NCI-H1417 (cell line): ENCODE measurements around the gene SYS1.

Experiments
- DNase-seq, 3 experiments: peaks; one replicate each; lab custom pipeline; 2025; lab: John Stamatoyannopoulos, UW

The SYS1 gene

GRCh38 chr20:45355209-45356084, 7.5 kb upstream of the SYS1 start:
- DNase-seq: no peak

- DNase-seq: no peak
Observed at GRCh38 chr20:45358282-45359068, 4.5 kb upstream of the SYS1 start.

- DNase-seq: no peak
Observed at GRCh38 chr20:45359069-45359405, 3.9 kb upstream of the SYS1 start.

- no peak for DNase-seq
Observed at GRCh38 chr20:45359406-45360148, 3.4 kb upstream of the SYS1 start.

GRCh38 chr20:45361793-45362192, 1.2 kb upstream of the SYS1 start:
- no peak for DNase-seq

- no peak for DNase-seq
Observed at GRCh38 chr20:45363611-45364492, 896 bp downstream of the SYS1 start.

- DNase-seq: no peak
Observed at GRCh38 chr20:45365444-45365970, 2.6 kb downstream of the SYS1 start.

GRCh38 chr20:45366192-45366591, 3.2 kb downstream of the SYS1 start:
- no peak for DNase-seq

- no peak for DNase-seq
Observed at GRCh38 chr20:45366631-45367030, 3.7 kb downstream of the SYS1 start.

- DNase-seq: no peak
Observed at GRCh38 chr20:45367126-45367525, 4.2 kb downstream of the SYS1 start.

GRCh38 chr20:45368221-45368980, 5.4 kb downstream of the SYS1 start:
- no peak for DNase-seq

GRCh38 chr20:45370571-45371160, 7.7 kb downstream of the SYS1 start:
- DNase-seq: no peak

- no peak for DNase-seq
Observed at GRCh38 chr20:45372241-45372640, 9.3 kb downstream of the SYS1 start.

- DNase-seq: no peak
Observed at GRCh38 chr20:45372646-45373352, 9.8 kb downstream of the SYS1 start.

GRCh38 chr20:45373353-45374100, 10.6 kb downstream of the SYS1 start:
- DNase-seq: peak; percentile 6 to 69 (median 17)

- DNase-seq: no peak
Observed at GRCh38 chr20:45374101-45374467, 11.1 kb downstream of the SYS1 start.

GRCh38 chr20:45374966-45375365, 12.0 kb downstream of the SYS1 start:
- no peak for DNase-seq

GRCh38 chr20:45377269-45377668, 14.3 kb downstream of the SYS1 start:
- peak in 1 of 3 experiments; percentile 84 for DNase-seq

GRCh38 chr20:45378191-45378590, 15.2 kb downstream of the SYS1 start, which contains the start of gene TP53TG5:
TSS of gene TP53TG5 (minus strand) at chr20:45378325. CDS start at chr20:45378236, 89 bp downstream.
- DNase-seq: no peak
